Neural crest cell (in vitro differentiated cells): ENCODE measurements around the gene APLP2. TPM values are rescaled to one million over a fixed set of nuclear protein-coding genes. Genes with fewer than 3 reads are reported as not detected.
A peak's percentile ranks its signal among the peaks of the same experiment; 100 is the strongest.

Source experiments
- DNase-seq: peaks from one replicate; pipeline ENCODE4 v3.0.0; 2021; ENCODE audit warnings: low read depth, mixed read lengths, low spot score
- H3K27ac Mint-ChIP-seq: one replicate; pipeline ENCODE4 v1.8.0; 2021; ENCODE audit warnings: mild to moderate bottlenecking, mixed read lengths; ENCODE audit not compliant: unreplicated experiment
- H3K27me3 Mint-ChIP-seq: 2 replicates; pipeline ENCODE4 v1.8.0; 2021; ENCODE audit warnings: low read depth, mild to moderate bottlenecking, mixed read lengths
- H3K36me3 Mint-ChIP-seq: 2 replicates; pipeline ENCODE4 v1.8.0; 2021; ENCODE audit warnings: low read depth, mild to moderate bottlenecking, mixed read lengths
- H3K4me1 Mint-ChIP-seq: 2 replicates; pipeline ENCODE4 v1.8.0; 2021; ENCODE audit warnings: mixed read lengths
- H3K4me3 Mint-ChIP-seq: one replicate; pipeline ENCODE4 v1.8.0; 2021; ENCODE audit warnings: mild to moderate bottlenecking, mixed read lengths
- H3K9me3 Mint-ChIP-seq: 2 replicates; pipeline ENCODE4 v1.8.0; 2021; ENCODE audit warnings: mixed read lengths
- total RNA-seq: library from RNA; stranded (reverse); gene quantifications from 2 replicates; pipeline ENCODE4 v1.2.1, GENCODE V29; 2021
- TF ChIP-seq, protein P1 (sequence below): fragments of 200-600 bp; sonication (generic); conservative IDR thresholded peaks from 2 replicates; pipeline ENCODE4 v1.5.0; 2021; ENCODE audit warnings: antibody characterized with exemption, mild to moderate bottlenecking

The APLP2 gene
- total RNA-seq, 1 donor from 2014 or later, result 234 TPM

DNA sequence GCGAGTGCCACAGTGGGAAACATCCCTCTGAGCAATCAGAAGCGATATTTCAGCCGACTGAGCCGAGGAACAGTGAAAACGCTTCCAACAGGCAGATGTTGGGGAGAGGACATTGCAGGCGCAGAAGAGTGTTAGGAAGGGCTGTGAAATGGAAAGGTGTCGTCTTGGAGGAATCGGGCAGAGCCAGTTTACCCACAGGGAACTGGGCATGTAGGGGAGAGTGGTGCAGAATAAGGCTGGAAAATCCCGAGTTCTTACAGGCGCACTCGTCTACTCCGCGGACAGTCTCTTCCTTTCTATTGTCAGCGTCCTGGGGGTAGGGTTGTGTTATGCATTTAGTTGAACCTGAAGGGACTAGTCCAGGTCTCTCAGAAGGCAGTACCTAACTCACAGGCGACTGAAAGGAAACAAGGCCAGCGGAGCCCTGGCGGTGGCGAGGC lies 1.1 kb upstream of the APLP2 start:
- Mint-ChIP-seq H3K4me3 (peak overlapping the region; percentile 98), H3K27ac (peak overlapping the region; percentile 77), H3K4me1 (peaks cover 28% of the 10 kb centered on the region), H3K9me3 (no peaks in the 10 kb centered on the region), H3K27me3 (peaks cover 2% of the 10 kb centered on the region), H3K36me3 (no peaks in the 10 kb centered on the region)
- TF ChIP-seq, protein P1, sequence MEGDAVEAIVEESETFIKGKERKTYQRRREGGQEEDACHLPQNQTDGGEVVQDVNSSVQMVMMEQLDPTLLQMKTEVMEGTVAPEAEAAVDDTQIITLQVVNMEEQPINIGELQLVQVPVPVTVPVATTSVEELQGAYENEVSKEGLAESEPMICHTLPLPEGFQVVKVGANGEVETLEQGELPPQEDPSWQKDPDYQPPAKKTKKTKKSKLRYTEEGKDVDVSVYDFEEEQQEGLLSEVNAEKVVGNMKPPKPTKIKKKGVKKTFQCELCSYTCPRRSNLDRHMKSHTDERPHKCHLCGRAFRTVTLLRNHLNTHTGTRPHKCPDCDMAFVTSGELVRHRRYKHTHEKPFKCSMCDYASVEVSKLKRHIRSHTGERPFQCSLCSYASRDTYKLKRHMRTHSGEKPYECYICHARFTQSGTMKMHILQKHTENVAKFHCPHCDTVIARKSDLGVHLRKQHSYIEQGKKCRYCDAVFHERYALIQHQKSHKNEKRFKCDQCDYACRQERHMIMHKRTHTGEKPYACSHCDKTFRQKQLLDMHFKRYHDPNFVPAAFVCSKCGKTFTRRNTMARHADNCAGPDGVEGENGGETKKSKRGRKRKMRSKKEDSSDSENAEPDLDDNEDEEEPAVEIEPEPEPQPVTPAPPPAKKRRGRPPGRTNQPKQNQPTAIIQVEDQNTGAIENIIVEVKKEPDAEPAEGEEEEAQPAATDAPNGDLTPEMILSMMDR, result peak; percentile 2
- DNase-seq, result no peak

DNA sequence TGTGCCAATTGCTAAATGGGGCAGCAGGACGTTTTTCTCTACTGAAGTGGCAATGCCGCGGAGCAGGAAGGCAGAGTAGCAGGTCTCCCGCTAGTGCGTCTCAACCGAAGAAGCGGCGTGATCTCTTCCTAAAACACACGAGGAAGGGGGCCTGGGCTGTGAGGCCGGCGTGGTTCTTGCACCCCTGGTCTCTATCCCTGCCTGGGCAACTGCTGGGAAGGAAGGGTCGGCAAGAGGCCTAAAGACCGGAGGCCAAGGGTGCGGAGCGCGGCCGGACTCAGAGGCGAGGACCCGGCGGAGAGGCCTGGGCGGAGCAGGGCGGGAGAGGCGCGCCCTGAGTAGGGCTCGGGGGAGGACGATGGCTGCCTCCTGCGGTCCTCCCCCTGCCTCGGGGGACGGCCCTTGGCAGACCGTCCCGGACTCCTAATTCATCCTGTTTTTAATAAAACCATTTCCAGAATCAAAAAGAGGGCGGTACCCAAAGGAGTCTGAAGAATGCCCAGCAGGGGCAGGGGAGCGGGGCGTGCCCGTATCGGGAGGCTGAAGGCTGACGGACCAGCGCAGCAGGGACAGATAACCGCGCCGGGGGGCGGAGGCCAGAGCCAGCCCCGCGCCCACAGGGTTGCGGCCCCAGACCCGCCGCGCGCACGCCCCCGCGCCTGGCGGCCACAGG lies 572 bp upstream of the APLP2 start:
- no peak for DNase-seq
- peaks cover 32% of the 10 kb centered on the region for H3K4me1 Mint-ChIP-seq
- H3K27me3 Mint-ChIP-seq, result peaks cover 2% of the 10 kb centered on the region
- no peaks in the 10 kb centered on the region for H3K9me3 Mint-ChIP-seq
- TF ChIP-seq, protein P1, result peak; percentile 23
- peak overlapping the region; percentile 77 for H3K27ac Mint-ChIP-seq
- H3K4me3 Mint-ChIP-seq, result peak overlapping the region; percentile 98
- H3K36me3 Mint-ChIP-seq, result no peaks in the 10 kb centered on the region

DNA sequence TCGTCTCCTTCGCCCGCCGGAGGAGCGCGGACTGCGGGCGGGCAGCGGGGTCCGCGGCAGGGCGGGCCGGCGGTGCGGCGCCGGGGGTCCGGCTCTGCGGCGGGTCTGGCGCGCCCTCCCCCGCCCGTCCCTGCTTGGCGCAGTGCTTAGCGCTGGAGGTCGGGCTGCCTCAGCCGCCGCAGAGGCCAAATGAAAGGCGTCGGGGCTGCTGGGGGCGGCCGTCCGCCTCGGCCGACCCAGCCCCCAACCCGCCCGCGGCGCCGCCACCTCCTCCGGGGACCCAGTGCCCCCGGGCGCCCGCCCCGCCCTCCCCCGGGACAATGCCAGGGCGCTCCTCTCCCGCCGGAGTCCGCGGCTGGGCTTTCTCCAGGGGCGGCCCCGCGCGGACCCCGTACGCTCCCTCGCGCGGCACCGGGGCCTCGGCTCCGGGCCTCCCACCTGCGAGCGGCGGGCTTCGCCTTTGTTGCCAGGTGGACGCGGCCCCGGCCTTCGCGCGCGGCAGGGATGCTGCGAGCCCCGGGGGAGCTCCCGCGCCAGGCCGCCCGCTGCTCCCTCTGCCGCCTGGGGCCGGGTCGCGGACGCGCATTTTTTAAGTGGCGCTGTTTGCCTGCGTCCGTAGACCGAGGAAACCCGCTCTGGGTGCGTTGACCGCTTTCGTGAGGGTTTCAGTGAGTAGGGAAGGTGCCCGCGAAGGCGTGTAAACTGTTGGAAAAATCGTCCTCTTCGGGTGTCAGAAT lies 583 bp downstream of the APLP2 start:
- Mint-ChIP-seq H3K27me3 (peaks cover 2% of the 10 kb centered on the region), H3K4me3 (peak overlapping the region; percentile 98)
- TF ChIP-seq, protein P1, result peak; percentile 22

DNA sequence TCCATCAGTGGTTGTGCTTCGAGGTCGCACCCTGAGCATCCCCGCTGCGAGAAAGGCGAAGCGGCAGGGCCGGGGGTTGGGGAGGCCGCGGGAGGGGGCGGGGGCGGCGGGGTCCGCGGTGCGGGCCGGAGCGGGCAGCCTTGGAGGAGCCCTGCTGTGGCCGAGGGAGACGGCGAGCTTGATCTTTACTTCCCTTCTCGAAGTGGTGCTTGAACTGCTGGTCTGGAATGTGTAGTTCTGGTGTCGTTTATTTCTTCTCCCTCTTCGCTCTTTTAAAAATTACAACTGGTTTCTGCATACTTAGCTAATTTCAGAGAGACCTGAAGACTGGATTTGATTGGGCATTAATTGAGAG lies 1.1 kb downstream of the APLP2 start:
- H3K27ac Mint-ChIP-seq, result peak overlapping the region; percentile 79
- peaks cover 2% of the 10 kb centered on the region for H3K27me3 Mint-ChIP-seq
- TF ChIP-seq, protein P1, result no peak
- H3K36me3 Mint-ChIP-seq, result no peaks in the 10 kb centered on the region
- no peaks in the 10 kb centered on the region for H3K9me3 Mint-ChIP-seq
- no peak for DNase-seq
- H3K4me3 Mint-ChIP-seq, result peak overlapping the region; percentile 93
- H3K4me1 Mint-ChIP-seq, result peaks cover 32% of the 10 kb centered on the region

More for the DNA sequence above, 583 bp downstream of the APLP2 start:
- peaks cover 32% of the 10 kb centered on the region for H3K4me1 Mint-ChIP-seq
- no peaks in the 10 kb centered on the region for H3K9me3 Mint-ChIP-seq
- peak overlapping the region; percentile 79 for H3K27ac Mint-ChIP-seq
- peak; percentile 37 for DNase-seq
- no peaks in the 10 kb centered on the region for H3K36me3 Mint-ChIP-seq

DNA sequence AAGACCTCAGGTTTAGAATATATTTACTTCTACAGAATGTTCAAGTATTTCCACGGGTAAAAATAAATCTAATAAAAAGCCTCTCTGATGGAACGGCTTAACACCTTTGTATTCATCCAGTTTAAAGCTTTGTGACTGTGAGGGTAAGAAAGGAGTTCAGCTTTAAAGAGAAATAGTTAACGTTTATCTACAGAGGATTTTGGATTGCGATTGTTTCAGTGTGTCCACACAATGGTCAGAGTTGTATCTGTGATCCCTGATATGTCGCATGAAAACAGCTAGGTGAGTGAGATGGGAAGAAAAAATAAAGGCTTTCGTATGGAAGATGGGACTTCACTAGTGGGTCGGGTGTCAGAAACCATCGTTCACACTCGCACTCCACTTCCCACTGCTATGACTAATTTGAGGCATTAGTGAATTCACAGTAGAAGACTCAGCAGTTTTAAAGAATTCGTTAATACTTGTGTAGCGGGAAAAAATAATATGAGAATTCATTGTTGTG lies 1.6 kb downstream of the APLP2 start:
- Mint-ChIP-seq H3K27ac (peak overlapping the region; percentile 60), H3K4me1 (peaks cover 32% of the 10 kb centered on the region), H3K36me3 (no peaks in the 10 kb centered on the region), H3K4me3 (peak overlapping the region; percentile 93), H3K27me3 (peaks cover 2% of the 10 kb centered on the region), H3K9me3 (no peaks in the 10 kb centered on the region)
- DNase-seq, result no peak
- TF ChIP-seq, protein P1, result no peak
